HG03354 (cell line): Measurements from ENCODE around the gene CCDC81.

Experiments used
- ATAC-seq: cut with Tn5 transposase; IDR thresholded peaks from one replicate; pipeline ENCODE4 v1.9.1; 2021; ENCODE audit warnings: mild to moderate bottlenecking; ENCODE audit not compliant: unreplicated experiment, poor library complexity, severe bottlenecking

The CCDC81 gene

GRCh38 chr11:86459682-86460460 lies 85.2 kb downstream of the CCDC81 start:
- no peak for ATAC-seq

DNA sequence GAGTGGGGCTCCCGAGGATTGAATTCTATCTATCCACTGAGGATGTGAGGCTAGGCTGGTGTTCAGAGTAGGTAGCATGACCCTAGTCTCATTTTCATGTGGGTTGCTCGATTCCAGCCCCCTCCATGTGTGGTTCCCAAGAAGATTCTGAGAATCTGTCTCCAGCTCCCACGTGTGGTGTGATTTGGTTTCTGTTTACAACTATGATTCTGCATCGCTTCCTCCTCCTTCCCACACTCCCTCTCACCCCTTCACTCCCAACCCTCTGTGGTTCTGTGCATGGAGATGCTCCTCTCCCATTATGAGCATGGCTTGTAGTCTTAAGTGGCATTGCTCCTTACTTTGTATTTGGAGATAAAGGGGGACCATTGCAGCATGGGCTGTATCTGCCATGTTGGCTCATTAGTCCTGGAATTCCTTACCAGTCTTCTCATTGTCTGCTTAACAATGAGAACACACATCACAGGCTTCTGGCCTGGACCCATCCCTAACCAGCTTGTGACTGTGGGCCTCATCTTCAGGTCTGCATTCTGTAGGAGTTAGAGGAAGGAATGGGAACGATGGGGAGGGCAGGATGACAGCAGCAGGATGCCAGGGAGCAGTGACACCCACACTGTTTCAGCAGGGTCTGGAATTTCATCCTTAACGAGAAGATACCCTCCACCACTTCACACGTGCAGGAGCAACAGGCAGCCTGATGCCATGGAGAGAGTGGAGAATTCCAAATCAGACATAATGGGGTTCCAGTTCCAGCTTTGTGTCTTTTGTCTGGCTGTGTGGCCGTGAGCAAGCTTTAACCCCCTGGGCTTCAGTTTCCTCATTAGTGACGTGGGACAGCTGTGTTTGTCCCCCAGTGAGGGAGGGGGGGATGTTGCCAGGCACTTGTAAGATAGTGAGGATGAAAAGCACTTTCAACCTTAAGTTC lies 86.0 kb downstream of the CCDC81 start:
- ATAC-seq, result no peak

DNA sequence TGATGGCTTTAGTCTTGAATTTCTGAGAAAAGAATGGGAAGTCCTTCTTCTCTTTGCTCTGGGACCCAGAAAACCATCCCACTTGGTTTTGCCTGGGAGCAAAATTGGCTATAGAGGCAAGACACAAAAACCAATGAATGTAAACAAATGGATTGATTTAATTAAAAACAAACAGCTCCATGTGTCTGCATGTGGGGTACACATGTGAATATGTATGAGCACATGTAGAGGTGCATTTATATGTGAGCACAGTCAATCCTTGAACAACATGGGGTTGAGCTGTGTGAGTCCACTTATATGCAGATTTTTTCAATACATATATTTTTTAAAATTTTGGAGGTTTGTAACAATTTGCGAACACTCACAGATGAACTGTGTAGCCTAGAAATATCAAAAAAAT lies 87.2 kb downstream of the CCDC81 start:
- ATAC-seq, result no peak

DNA sequence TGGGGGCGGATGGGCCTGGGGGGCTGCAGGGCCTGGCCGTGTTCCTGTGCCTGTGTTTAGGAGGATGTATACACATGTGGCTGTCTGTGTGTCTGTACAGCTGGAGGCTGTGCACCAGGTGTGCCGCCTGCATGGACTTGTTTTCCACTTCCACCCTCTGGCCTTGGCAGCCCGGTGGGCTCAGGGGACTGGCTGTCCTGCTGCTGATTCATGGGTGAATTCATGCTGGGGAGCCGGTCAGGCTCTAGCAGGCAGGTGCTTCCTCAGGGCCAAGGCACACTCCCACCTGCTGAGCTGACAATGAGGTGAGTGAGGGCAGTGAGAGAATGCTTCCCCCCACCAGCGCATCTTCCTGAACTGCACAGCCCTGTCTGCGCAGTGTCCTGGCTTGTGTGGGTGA lies 88.4 kb downstream of the CCDC81 start:
- no peak for ATAC-seq

- ATAC-seq, result no peak
Observed at GRCh38 chr11:86463955-86464354, 89.3 kb downstream of the CCDC81 start.

GRCh38 chr11:86464509-86465221 lies 90.0 kb downstream of the CCDC81 start:
- ATAC-seq, result no peak

- ATAC-seq, result no peak
Observed at GRCh38 chr11:86468169-86468568, 93.5 kb downstream of the CCDC81 start.

GRCh38 chr11:86469491-86470388 lies 95.1 kb downstream of the CCDC81 start:
- no peak for ATAC-seq
